C4-2B (cell line): ENCODE measurements around the gene CD163L1.

Experiments used
- CTCF ChIP-seq: fragments of 450-650 bp; conservative IDR thresholded peaks from 2 replicates; pipeline ENCODE4 v1.5.1; 2017; ENCODE audit warnings: mild to moderate bottlenecking
- ZFX ChIP-seq: fragments of 450-650 bp; IDR thresholded peaks from 2 replicates; pipeline ENCODE4 v1.6.1; 2017

DNA sequence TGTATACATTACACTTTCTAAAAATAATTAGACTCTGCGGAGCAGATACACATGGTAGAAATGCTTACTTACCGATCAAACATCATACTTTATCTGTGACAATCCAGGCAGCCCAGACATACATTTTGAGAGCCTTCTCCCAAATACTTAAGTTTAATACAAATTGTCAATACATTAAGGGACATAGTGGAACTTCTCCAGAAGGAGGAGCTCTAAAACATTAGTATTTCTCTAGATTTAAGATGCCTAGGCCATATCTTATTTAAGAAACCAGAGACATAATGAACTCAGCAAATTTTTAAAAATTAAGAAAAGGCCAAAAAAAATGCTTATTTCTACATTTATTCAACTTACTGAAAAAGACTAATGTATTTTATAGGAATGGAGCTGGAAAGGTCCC, 124.0 kb downstream of the CD163L1 start:
- TF ChIP-seq CTCF (peak; percentile 48), ZFX (no peak)
